ENCODE data around the gene VPREB3. TPM values are rescaled to one million over a fixed set of nuclear protein-coding genes. Genes with fewer than 3 reads are reported as not detected.

The VPREB3 gene
- total and polyA plus RNA-seq, 10 of the 15 experiments (the other 5 are each of a cell fraction or from before 2014, with no cell fraction given), result 0.75 to 79.5 (median 23.8) TPM

- RAD21 ChIA-PET (ENCODE audit: unreplicated experiment), result no interaction called here
- no peaks in the 10 kb centered on the region for H3K27me3 ChIP-seq (replicated peaks in 1 of 2; ENCODE audit: control insufficient read depth in 2 of 2, insufficient read depth in 2 of 2, low read length in 1 of 2)
- BruUV-seq (replicated peaks), result no TSS peak
- H2AFZ ChIP-seq (ENCODE audit: control insufficient read depth, low read depth, low read length), result no peak overlapping the region
- in situ Hi-C loops (cut with MboI) (no loop called here), intact Hi-C loops (cut with micrococcal nuclease; ENCODE audit: unreplicated experiment) (no loop called here)
- no peaks in the 10 kb centered on the region for H3K9me3 ChIP-seq (replicated peaks; ENCODE audit: control insufficient read depth, insufficient read depth, low read length)
- POLR2A ChIA-PET, result no interaction called here
- H3K79me2 ChIP-seq (ENCODE audit: control insufficient read depth, insufficient read depth, low read length), result no peaks in the 10 kb centered on the region
- 97% methylated on average over 2 of the region's 2 CpGs for WGBS (ENCODE audit: insufficient coverage, insufficient replicate concordance, low lambda C conversion rate, missing lambda C conversion rate)
- peak overlapping the region; percentile 28; the same call in 1 of the 2 replicates for H3K27ac ChIP-seq (ENCODE audit: control insufficient read depth, insufficient read depth)
- H3K4me1 ChIP-seq (ENCODE audit: control insufficient read depth, insufficient read depth, low read length), result 0 out of 2 replicates have a peak, but pooled peaks cover 9% of the 10 kb centered on the region
- CTCF ChIA-PET, result interaction anchor here (0.6 kb wide), 1 partner anchor 16 kb away, joined by 3 read pairs; no protein-coding TSS in a partner anchor
- DNase-seq (ENCODE audit: low read depth, low spot score) (no peak), ATAC-seq (no peak), FAIRE-seq (no peak)
- H3K4me3 ChIP-seq, result no peak overlapping the region
- SMC1A ChIA-PET (ENCODE audit: uncharacterized antibody, unreplicated experiment), result interaction anchor here (0.6 kb wide), 1 partner anchor 86 kb away, joined by 3 read pairs; no protein-coding TSS in a partner anchor
- TF ChIP-seq CHD1 (IDR thresholded peaks at IDR 0.05; ENCODE audit: low read depth, low read length), result no peak
- no peak for TF ChIP-seq WRNIP1 (IDR thresholded peaks at IDR 0.05; ENCODE audit: borderline replicate concordance, low read depth, low read length)
- no peak for TF ChIP-seq LARP7 (IDR thresholded peaks at IDR 0.05)
- no peak for TF ChIP-seq RAD21 (IDR thresholded peaks at IDR 0.05; ENCODE audit: insufficient read depth, low read depth, low read length)
- TF ChIP-seq ZBTB40 (IDR thresholded peaks at IDR 0.05; ENCODE audit: borderline replicate concordance), result no peak
- TF ChIP-seq TAF1 (IDR thresholded peaks at IDR 0.05; ENCODE audit: borderline replicate concordance, low read depth, low read length), result no peak
- TF ChIP-seq PBX3 (IDR thresholded peaks at IDR 0.05; ENCODE audit: insufficient replicate concordance, low read depth, low read length), result no peak
- TF ChIP-seq SMAD5 (IDR thresholded peaks at IDR 0.05; ENCODE audit: low read depth), result no peak
- no peak for TF ChIP-seq SIN3A (IDR thresholded peaks at IDR 0.05; ENCODE audit: low read depth, low read length)
- no peaks in the 10 kb centered on the region for H4K20me1 ChIP-seq (ENCODE audit: control insufficient read depth, insufficient read depth)
- no peak overlapping the region for H3K9ac ChIP-seq (ENCODE audit: control insufficient read depth, insufficient read depth, low read length)
- H3K4me2 ChIP-seq (ENCODE audit: control insufficient read depth, insufficient read depth), result no peak overlapping the region
- peaks cover 14 to 25% of the 10 kb centered on the region in 2 experiments; a peak in 3 of 4 replicates for H3K36me3 ChIP-seq (ENCODE audit: control insufficient read depth in 2 of 2, insufficient read depth in 2 of 2, low read length in 1 of 2)
Measured at GRCh38 chr22:23709107-23709506, 45.1 kb downstream of the VPREB3 start.

Measured in GM12878 (cell line).